Heart right ventricle (tissue), 16 donors: ENCODE measurements around the gene AGBL1. TPM values are rescaled to one million over a fixed set of nuclear protein-coding genes. Genes with fewer than 3 reads are reported as not detected.

Source experiments
- ATAC-seq, 8 donors: fragments of 200-7000 bp; cut with Tn5 transposase; one replicate each; pipeline ENCODE4 v1.9.1; 2020; ENCODE audit warnings: mild to moderate bottlenecking in 8 of 8, moderate library complexity in 8 of 8, moderate number of reproducible peaks in 1 of 8
- DNase-seq, 2 donors: peaks; one replicate each; pipeline ENCODE4 v3.0.0-alpha.2; 2020
- H3K27ac ChIP-seq, 10 donors: fragments of 200-600 bp; sonication (generic) in 2 of 10; one replicate each; pipeline versions ENCODE4 v1.5.0 to v1.8.0; 2020 to 2022; ENCODE audit warnings: mild to moderate bottlenecking in 3 of 10
- H3K27me3 ChIP-seq, 7 donors: fragments of 200-600 bp; one replicate each; pipeline ENCODE4 v1.8.0; 2021 to 2022; ENCODE audit warnings: mild to moderate bottlenecking in 2 of 7
- H3K36me3 ChIP-seq, 9 donors: fragments of 200-600 bp; sonication (generic) in 1 of 9; one replicate each; pipeline versions ENCODE4 v1.5.0 to v1.8.0; 2020 to 2022; ENCODE audit warnings: mild to moderate bottlenecking in 2 of 9
- H3K4me1 ChIP-seq, 9 donors: fragments of 200-600 bp; sonication (generic) in 1 of 9; one replicate each; pipeline versions ENCODE4 v1.5.0 to v1.8.0; 2020 to 2022; ENCODE audit warnings: mild to moderate bottlenecking in 4 of 9
- H3K4me3 ChIP-seq, 10 donors: fragments of 200-600 bp; sonication (generic) in 2 of 10; one replicate each; pipeline versions ENCODE4 v1.5.0 to v1.8.0; 2020 to 2022; ENCODE audit warnings: mild to moderate bottlenecking in 7 of 10, moderate library complexity in 2 of 10
- H3K9me3 ChIP-seq, 11 donors: fragments of 200-600 bp in 10 of 11; sonication (generic) in 2 of 11; one replicate each; pipeline versions ENCODE4 v1.5.0 to v1.8.0; 2013 to 2022; ENCODE audit warnings: mild to moderate bottlenecking in 2 of 11, control low read depth in 1 of 11, moderate library complexity in 1 of 11
- WGBS, 2 donors: extraction: QIAGEN DNeasy Blood & Tissue Kit; methylation state at CpG; one replicate each; pipeline ENCODE4 v1.1.7; 2013; ENCODE audit warnings: inconsistent platforms in 1 of 2; 5-methylcytosine and 5-hydroxymethylcytosine counted together
- intact Hi-C, 10 donors: fragments of 100-400 bp; cut with DNase I; formaldehyde crosslinking; loops; one replicate each; pipeline versions ENCODE4 v1.11.1 to v1.14.2; 2022
- polyA plus RNA-seq, 2 donors: library from polyadenylated mRNA; stranded (reverse); fragments of 200-250 nt; gene quantifications; one replicate each; pipeline ENCODE4 v1.2.3, GENCODE V29; 2013
- total RNA-seq, 10 donors: library from RNA; stranded (reverse); fragmentation: NEBNext Ultra II Directional in 3 of 10; extraction: Animal tissue kit (Norgen Biotek cat#: 25700) in 3 of 10; gene quantifications; one replicate each; pipeline versions ENCODE4 v1.2.1 to v1.2.4, GENCODE V29; 2021 to 2023
- TF ChIP-seq, protein P1 (sequence below), 9 donors: fragments of 200-600 bp; sonication (generic) in 2 of 9; IDR thresholded peaks; one replicate each; pipeline versions ENCODE4 v1.5.0 to v1.8.0; 2021 to 2022; ENCODE audit warnings: antibody characterized with exemption in 9 of 9, mild to moderate bottlenecking in 5 of 9, moderate library complexity in 1 of 9
- donor health status: Arrhythmogenic right ventricular cardiomyopathy.
- donor health status: ischemic (EF 13 %, LVEDD 7.1; RV severe dilation, severe dysfunction).
- donor health status: healthy with polysubstance abuse.
- donor health status: DM: no; HTN: yes; CAD: no.
- donor health status: DM: no; HTN: no; CAD: no.
- donor health status: ischemic (EF 25% LVEDD 6.9; RV normal size, moderate dysfunction).
- donor health status: ischemic (EF 25% LVEDD 5.7; RV mildly dilated, moderate dysfunction).
- donor health status: healthy.
- donor health status: DM: yes; HTN: yes; CAD: no.
- donor health status: Ischemic cardiomyopathy.
- donor health status: ischemic (EF 35%, LVEDD 5.7; RV mildly dilated, moderate dysfunction).
- donor health status: nonischemic (EF 11% LVEDD 7.7; RV severe dilation, severe dysfunction).
- donor health status: DM: yes; HTN: yes; CAD: no.
- donor health status: PGD.
- donor health status: ischemic (EF 29% LVEDD 5.4; RV normal size, mild dysfunction).
- donor health status: nonischemic (EF 23%, LVEDD 6.1; RV moderate dilation, normal function).

Gene AGBL1
- total and polyA plus RNA-seq, 12 donors = 0.02 to 0.13 (median 0.09) TPM; not detected in 7

DNA sequence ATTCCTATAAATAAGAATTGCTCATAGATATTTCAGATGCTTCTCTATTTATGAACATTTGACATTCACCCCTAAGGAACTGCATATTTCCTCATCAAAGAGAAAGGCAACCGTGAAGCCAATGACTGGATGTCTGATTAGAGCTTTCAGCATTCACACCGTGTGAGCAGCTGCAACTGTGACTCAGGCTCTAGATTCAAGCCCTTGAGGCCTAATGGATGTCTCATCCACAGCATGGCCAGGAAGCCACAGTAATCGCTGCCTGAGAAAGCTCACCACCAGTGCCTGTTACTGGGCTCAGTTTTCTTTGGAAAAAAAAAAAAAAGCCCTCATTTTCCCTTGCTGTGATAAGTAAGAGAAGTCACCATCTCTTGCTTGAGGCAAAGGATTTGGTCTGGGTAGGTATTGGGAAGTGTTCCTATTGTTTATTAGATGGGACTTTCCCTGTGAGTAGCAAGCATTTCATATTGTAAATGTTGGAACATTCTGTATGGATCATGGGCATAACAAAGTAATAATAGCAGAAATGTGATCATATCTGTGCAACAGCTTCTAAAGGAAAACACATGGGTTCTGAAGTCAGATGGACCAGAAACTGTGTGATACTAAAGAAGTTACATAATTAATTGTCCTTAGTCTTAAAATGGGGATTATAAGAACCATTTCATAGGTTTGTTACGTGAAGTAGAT is 783.7 kb downstream of the AGBL1 start:
- intact Hi-C loops = no loop called here
- WGBS, 2 donors = 48 to 54% methylated on average over 4 of the region's 4 CpGs
- peak in 3 of 8 donors; percentile 51 to 92 (median 59) for ATAC-seq

DNA sequence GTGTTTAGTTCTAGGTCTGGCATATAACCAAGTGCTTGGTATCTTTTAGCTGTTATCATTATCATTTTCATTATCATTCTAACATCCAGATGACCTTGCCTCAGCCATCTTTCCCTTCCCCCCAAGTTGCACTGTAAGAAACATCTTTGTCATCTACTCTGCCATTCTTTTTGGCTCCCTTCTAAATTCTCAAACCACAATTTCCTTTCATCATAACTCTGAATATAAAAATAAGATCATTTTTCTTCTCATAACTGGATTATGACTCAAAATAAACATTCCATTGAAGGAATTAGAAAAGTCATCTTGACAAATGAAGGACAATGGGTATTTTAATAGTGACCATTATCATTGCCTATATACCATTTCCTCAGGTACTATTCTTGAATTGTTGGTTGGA is 786.2 kb downstream of the AGBL1 start:
- Histone ChIP-seq H3K4me1 (peaks cover 0 to 5% (median 0%) of the 10 kb centered on the region in 9 donors), H3K9me3 (no peaks in the 10 kb centered on the region), H3K27me3 (no peaks in the 10 kb centered on the region), H3K36me3 (no peaks in the 10 kb centered on the region), H3K27ac (no peak overlapping the region), H3K4me3 (no peak overlapping the region)
- TF ChIP-seq, protein P1, sequence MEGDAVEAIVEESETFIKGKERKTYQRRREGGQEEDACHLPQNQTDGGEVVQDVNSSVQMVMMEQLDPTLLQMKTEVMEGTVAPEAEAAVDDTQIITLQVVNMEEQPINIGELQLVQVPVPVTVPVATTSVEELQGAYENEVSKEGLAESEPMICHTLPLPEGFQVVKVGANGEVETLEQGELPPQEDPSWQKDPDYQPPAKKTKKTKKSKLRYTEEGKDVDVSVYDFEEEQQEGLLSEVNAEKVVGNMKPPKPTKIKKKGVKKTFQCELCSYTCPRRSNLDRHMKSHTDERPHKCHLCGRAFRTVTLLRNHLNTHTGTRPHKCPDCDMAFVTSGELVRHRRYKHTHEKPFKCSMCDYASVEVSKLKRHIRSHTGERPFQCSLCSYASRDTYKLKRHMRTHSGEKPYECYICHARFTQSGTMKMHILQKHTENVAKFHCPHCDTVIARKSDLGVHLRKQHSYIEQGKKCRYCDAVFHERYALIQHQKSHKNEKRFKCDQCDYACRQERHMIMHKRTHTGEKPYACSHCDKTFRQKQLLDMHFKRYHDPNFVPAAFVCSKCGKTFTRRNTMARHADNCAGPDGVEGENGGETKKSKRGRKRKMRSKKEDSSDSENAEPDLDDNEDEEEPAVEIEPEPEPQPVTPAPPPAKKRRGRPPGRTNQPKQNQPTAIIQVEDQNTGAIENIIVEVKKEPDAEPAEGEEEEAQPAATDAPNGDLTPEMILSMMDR (IDR thresholded peaks at IDR 0.05) = no peak
- no peak for DNase-seq
- intact Hi-C loops = no loop called here
- no peak for ATAC-seq

More for the DNA sequence above, 783.7 kb downstream of the AGBL1 start:
- Histone ChIP-seq H3K27me3 (no peaks in the 10 kb centered on the region), H3K4me1 (peaks cover 0 to 5% (median 0%) of the 10 kb centered on the region in 9 donors), H3K36me3 (no peaks in the 10 kb centered on the region), H3K9me3 (no peaks in the 10 kb centered on the region), H3K27ac (no peak overlapping the region), H3K4me3 (no peak overlapping the region)
- no peak for DNase-seq
- TF ChIP-seq, protein P1 (IDR thresholded peaks at IDR 0.05) = no peak

DNA sequence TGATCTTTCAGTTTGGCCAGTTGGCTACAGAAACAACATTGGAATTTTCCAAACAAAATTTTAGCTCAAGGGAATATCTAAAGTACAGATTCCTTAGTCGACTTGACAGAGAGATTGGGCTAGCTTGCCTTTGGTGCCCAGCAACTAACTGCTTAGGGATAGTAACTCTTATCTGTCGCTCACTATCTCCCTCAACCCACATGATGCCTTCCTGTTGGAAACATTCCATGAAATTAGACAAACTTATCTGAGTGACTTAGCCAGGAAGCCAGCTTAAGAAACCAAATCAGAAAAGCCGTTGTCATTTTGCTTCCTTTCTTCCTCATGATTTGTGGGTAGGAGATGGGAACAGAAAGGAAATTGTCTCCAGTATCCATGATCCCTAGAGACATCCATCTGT is 791.2 kb downstream of the AGBL1 start:
- H3K9me3 ChIP-seq = no peaks in the 10 kb centered on the region

DNA sequence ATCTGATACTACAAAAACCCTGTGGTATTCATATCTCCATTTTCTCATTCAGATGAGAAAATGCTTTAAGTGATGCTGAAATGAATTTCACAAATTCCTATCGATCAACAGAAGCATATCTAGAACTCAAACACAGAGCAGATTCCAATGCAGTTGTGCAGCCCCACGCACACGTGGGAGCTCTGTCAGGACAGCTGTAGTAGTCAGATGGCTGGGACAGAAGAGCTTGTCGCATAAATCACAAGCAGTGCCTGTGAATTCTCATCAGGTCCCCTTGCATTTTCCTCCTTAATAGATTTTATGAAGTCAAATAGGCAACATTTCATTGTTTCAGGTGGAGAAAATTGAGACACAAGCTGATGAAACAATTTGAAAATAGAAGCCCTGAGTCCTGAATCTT is 792.3 kb downstream of the AGBL1 start:
- Histone ChIP-seq H3K4me3 (no peak overlapping the region), H3K36me3 (no peaks in the 10 kb centered on the region), H3K4me1 (peaks cover 0 to 10% (median 4%) of the 10 kb centered on the region in 9 donors), H3K9me3 (no peaks in the 10 kb centered on the region), H3K27me3 (no peaks in the 10 kb centered on the region), H3K27ac (no peak overlapping the region)
- intact Hi-C loops = no loop called here
- ATAC-seq = no peak
- DNase-seq = no peak
- TF ChIP-seq, protein P1 (IDR thresholded peaks at IDR 0.05) = no peak
- WGBS, 2 donors = 64 to 75% methylated on average over 4 of the region's 4 CpGs

More for the DNA sequence above, 791.2 kb downstream of the AGBL1 start:
- Histone ChIP-seq H3K27me3 (no peaks in the 10 kb centered on the region), H3K27ac (no peak overlapping the region), H3K4me3 (no peak overlapping the region), H3K4me1 (no peaks in the 10 kb centered on the region), H3K36me3 (no peaks in the 10 kb centered on the region)
- 38 to 41% methylated on average over 3 of the region's 3 CpGs for WGBS, 2 donors
- ATAC-seq (no peak), DNase-seq (no peak)
- TF ChIP-seq, protein P1 (IDR thresholded peaks at IDR 0.05) = no peak
- intact Hi-C loops = no loop called here
